GM13976 (cell line): ENCODE measurements around the gene GLS.
A peak's percentile ranks its signal among the peaks of the same experiment; 100 is the strongest.

Source experiments
- DNase-seq: peaks from one replicate; pipeline ENCODE4 v3.0.0; 2012; ENCODE audit warnings: low spot score
- in situ Hi-C: fragments of 300-500 bp; cut with MboI; formaldehyde crosslinking; loops from one replicate; pipeline ENCODE4 v1.12.0; 2022; ENCODE audit warnings: low sequenced_read_pairs, mixed read lengths, inconsistent platforms; ENCODE audit not compliant: unreplicated experiment
- TF ChIP-seq, protein P1 (sequence below): IDR thresholded peaks from 2 replicates; pipeline ENCODE4 v1.5.1; 2012; ENCODE audit warnings: borderline replicate concordance, mild to moderate bottlenecking; ENCODE audit not compliant: insufficient read depth; ENCODE audit errors: extremely low read depth, missing control alignments, control extremely low read depth

The GLS gene

DNA sequence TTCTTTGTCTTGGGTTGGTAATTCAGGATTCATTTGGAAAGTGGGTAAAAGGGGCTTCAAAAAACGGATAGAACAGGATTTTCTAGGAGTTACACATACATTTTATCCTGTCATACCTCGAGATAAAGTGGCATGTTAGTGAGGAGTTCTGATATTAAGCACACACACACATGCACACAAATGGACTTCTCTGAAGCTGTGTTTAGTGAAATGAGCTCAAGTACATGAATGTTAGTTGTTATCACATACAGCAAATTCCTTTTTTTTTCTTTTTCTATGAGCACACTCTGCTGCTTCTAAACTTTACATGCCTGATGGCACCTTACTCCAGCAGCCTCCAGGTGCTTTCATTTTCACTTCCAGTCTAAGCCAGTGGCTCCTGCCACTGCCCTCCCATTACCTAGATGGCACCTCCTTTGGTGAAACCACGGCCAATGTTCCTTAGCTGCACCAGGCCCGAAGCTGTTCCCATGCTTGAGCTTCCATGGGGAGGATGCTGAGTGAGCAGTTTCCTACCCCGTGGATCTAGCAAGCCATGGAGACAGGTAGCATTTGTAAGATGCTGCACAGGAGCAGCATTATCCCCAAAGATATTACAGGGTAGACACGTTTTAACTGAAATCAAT is 83.7 kb downstream of the GLS start:
- DNase-seq = no peak
- in situ Hi-C loops = no loop called here
- TF ChIP-seq, protein P1, sequence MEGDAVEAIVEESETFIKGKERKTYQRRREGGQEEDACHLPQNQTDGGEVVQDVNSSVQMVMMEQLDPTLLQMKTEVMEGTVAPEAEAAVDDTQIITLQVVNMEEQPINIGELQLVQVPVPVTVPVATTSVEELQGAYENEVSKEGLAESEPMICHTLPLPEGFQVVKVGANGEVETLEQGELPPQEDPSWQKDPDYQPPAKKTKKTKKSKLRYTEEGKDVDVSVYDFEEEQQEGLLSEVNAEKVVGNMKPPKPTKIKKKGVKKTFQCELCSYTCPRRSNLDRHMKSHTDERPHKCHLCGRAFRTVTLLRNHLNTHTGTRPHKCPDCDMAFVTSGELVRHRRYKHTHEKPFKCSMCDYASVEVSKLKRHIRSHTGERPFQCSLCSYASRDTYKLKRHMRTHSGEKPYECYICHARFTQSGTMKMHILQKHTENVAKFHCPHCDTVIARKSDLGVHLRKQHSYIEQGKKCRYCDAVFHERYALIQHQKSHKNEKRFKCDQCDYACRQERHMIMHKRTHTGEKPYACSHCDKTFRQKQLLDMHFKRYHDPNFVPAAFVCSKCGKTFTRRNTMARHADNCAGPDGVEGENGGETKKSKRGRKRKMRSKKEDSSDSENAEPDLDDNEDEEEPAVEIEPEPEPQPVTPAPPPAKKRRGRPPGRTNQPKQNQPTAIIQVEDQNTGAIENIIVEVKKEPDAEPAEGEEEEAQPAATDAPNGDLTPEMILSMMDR = no peak

DNA sequence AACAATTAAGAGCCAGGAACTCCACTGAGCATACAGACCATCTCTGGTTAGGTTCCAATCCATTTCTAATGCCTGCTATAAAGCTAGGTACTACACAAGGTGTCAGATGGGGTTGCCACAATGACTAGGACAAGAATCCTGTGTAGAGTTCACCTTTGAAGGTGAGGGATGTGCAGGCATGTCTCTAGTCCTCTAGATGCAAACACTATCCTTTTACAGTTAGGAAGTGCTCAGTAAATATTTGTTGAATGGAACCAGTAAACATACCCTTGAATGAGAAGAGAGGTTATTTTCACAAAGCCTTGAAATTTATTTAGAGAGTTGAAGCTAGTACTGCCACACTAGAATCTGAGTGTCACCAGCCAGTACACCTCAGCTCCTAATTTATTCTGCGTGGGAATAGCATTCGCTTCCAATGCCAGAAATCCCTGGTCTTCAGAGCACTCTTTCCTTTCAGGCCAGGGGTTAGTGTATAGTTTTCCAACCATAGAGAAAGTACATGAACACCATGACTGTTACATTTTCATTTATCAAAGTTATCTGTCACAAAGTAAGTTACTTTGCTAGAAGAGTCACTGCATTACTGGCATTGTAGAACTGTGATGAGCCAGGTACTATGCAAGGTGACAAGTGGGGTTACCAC is 85.1 kb downstream of the GLS start:
- DNase-seq = no peak
- TF ChIP-seq, protein P1 = no peak
- in situ Hi-C loops = no loop called here

DNA sequence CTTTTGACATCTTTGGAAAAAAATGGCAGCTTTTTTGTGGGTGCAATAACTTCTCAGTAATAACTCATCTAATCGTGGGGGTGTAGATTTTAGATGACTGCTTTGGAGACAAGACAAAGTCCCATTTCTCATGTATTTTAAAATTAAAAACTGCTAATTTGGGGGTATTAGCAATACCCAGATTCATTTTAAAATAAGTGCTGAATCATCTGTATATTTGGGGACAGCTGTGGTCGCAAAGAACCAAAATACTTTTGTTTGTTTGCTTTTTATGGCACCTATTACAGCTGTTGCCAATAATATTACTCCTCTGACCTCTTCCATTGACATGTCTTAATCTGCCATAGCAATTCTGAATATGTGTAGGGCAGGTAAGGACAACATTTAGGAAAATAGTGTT is 87.9 kb downstream of the GLS start:
- in situ Hi-C loops = no loop called here
- TF ChIP-seq, protein P1 = no peak

DNA sequence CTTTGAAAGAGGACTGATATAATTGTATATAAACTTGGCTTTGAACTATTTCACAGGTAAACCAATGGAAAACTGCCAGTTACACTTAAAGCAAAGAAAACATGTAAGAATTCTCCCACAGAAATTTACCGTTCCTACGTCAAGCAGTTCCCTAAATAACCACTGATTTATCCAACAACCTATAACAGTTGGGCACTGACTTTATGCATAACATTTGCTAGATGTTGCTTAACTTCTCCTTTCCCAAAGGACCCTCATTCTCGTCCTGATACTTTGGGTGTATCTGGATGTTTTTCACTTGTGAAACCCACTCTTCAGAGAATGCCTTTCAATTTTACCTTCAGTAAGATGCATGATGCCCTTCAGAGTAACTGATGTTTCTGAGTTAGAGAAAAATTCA is 89.5 kb downstream of the GLS start:
- DNase-seq = no peak
- TF ChIP-seq, protein P1 = no peak
- in situ Hi-C loops = no loop called here

More for the DNA sequence above, 87.9 kb downstream of the GLS start:
- no peak for DNase-seq

DNA sequence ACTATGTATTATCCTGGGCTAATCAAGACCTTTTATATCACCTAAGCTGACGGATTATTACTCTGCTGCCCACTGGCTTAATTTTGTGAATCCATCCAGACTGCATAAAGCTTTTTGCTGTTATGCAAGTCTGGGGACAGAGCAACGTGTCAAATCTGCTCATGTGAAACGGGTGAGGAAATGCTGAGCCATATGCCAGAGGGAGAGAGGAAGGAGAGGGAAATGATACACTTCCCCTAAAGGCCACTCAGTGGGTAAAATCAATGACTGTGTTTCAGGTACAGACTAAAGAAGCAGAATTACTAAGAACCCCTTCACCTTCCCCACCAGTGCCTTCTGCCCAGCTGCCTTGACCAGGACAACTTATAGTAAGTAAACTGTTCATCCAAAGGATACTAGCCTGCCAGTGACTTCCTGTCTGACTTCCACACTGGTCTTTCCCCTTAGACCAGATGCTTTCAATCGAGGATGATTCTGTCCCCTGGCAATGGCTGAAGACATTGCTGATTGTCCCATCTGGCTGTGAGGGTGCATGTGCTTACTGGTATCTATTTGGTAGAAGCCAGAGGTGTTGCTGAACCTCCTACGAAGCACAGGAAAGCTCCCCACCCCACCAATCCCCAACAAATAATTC is 90.4 kb downstream of the GLS start:
- in situ Hi-C loops = no loop called here
- TF ChIP-seq, protein P1 = no peak
- DNase-seq = no peak

DNA sequence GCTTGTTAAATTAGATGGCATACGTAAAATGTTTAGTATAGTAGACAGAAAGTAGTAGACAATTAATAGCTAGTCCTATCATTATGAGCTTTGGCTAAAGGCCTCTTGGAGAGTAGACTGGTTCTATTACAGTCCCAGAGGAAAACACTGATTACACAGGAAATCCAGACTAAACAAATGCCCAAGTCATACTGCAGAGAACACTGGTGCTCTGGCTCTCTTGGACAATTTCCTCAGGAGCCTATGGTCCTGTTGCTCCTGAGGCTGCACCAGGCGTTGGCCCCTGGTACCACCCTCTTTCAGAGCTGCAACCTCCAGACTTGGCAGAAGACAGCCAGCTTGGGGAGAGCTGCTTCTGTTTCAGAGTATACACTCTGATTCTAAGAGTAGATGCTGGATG is 91.6 kb downstream of the GLS start:
- TF ChIP-seq, protein P1 = no peak
- peak; percentile 3 for DNase-seq
- in situ Hi-C loops = no loop called here
